Activated CD8-positive, alpha-beta memory T cell treated with anti-CD3 and anti-CD28 coated beads, Interleukin-2, amount 50 U/mL, for 24 hours (primary cell): ENCODE data around the gene RGS19.

Source experiments
- DNase-seq: peaks from one replicate; pipeline ENCODE4 v3.0.0-alpha.2; 2020; ENCODE audit errors: extremely low read depth

The RGS19 gene

DNA sequence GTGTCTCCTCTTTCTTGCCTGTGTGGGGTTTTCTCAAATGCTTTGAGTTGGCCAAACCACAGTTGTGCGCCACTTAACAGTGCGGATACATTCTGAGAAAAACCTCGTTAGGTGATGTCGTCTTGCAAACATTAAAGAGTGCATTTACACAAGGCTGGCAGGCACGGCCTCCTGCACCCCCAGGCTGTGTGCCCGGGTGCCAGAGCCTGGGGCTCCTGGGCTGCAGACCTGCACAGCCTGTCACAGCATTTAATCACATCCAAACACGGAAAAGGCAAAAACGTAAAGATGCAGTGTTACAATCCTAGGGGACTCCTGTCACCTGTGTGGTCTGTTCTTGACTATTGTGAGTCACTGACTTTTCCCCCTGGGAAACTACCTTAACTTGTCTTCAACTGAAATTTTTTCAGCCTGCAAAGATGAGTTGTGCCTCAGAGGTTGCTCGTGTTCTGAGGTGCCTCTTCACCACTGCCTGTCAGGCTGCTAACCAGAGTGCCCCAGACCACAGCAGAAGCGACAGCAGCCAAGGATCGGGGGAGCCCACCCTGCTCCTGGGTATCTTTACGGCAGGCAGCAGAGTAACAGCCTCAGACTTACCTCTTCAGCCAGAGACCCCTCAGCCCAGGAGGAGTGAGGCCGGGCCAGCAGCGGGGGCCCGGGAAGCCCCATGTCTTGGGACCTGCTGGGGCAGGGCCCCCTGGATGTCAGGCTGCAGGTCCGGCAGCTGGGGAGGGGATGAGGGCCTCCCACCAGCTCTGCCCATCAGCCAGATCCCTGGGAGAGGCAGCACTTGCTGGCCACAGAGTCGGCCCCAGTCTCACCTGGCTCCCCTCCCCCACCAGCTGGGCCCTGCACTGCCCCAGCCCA lies 44.0 kb downstream of the RGS19 start:
- no peak for DNase-seq

DNA sequence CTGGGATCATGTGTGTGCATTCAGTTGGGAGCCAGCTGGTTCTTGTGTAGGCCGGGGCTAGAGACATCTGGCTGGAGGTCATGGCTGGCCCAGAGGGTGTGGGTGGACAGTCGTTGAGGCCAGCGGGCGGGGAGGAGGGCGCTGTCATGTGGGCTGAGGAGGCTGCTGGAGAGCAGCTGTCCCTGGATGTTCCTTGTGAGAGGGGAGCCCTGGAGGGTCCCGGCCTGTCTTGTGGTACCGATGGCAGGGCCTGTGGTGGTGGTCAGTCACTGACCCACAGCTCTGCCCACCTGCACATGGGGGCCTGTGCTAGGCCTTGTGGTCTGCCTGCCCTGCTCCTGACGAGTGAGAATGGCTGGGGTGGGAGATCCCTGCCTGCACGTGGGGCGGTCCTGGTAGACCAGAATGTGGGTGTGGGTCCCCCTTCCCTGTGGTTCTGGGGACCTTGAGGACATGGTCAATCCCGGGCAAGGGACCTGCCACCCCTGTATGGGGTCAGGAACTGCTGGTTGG lies 45.3 kb downstream of the RGS19 start:
- DNase-seq = no peak

DNA sequence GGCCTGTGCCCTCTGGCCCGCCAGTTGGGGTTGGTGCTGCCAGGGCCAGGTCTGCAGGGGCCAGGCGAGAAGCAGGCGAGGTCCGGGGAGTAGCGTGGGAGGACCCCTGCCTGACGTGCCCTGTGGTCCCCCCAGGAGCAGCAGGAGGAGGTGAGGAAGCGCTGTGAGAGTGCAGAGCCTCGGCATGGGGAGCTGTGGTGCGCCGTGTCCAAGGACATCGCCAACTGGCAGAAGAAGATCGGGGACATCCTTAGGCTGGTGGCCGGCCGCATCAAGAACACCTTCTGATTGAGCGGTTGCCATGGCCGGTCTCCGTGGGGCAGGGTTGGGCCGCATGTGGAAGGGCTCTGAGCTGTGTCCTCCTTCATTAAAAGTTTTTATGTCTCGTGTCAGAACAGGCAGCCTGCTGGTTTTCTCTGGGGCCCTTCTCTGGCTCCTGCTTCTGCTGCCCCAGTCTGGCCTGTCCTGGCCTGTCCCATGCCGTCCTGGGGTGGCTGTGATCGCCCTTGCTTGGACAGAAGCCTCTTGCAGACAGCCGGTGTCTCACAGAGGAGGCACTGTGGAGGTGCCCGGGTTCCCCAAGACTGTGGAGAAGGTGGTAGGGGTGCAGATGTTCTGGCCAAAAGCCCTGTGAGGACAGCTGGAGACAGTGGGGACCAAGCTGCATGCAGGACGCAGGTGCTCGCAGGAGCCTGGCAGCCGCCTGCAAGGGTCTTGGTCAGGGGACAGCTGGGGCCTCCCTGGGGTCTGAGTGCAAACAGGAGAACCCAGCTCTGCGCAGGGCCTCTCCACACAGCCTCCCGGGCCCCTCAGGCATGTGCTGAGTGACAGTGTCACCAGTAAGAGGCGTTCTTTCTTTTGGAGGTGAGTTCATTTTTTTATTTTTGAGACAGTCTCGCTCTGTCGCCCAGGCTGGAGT lies 46.4 kb downstream of the RGS19 start:
- DNase-seq = no peak

DNA sequence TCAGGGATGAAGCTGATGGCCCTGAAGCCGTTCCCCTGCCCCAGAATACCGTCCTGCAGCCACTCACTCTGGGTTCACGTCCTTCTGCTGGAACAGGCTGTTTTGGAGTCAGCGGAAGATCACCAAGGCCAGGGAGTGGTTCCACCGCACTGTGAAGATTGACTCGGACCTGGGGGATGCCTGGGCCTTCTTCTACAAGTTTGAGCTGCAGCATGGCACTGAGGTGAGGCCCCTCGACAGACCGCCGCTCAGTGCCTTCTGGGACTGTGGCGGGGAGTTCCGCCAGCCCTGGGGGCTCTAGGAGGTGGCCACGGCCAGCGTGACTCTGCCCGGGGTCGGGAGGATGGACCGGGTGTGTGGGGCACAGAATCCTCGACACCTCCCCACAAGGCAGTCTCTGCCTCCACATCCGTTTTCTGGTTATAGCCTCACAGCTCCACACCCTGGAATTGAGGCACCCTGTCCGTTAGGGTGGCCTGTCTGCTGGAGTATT lies 47.5 kb downstream of the RGS19 start:
- DNase-seq = no peak

DNA sequence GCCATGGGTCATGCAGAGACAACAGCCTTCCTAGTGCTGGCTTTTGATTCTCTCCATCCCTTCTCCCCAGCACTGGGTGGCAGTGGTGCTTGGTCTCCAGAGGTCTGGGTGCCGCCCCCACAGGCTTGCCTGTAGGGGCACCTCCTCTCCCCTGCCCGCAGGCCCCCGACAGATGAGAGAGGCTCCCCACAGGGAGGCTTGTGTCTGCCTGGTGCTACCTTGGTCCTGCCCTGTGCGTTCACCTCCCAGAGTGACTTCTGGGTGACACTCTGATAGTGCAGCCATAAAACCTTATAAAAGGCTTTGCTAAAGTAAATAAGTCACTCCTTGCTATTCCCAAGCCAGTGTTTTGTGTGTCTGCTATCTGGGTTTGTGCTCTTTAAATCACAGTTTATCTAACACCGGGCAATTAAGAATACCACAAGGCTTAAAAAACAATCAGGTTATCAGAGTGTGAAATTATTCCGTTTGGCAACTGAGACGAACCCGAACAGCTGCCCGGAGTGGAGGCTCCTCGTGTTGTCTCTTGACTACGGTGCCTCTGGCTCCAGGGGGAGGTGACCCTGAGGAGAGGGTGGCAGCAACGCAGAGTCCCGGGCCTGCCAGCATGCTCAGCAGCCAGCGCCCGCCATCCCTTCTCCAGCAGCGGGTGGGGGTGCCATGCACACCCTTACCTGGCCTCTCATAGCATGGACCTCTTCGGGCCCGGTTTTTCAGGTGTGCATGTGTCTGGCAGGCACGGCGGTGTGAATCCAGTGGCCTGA lies 48.8 kb downstream of the RGS19 start:
- no peak for DNase-seq

DNA sequence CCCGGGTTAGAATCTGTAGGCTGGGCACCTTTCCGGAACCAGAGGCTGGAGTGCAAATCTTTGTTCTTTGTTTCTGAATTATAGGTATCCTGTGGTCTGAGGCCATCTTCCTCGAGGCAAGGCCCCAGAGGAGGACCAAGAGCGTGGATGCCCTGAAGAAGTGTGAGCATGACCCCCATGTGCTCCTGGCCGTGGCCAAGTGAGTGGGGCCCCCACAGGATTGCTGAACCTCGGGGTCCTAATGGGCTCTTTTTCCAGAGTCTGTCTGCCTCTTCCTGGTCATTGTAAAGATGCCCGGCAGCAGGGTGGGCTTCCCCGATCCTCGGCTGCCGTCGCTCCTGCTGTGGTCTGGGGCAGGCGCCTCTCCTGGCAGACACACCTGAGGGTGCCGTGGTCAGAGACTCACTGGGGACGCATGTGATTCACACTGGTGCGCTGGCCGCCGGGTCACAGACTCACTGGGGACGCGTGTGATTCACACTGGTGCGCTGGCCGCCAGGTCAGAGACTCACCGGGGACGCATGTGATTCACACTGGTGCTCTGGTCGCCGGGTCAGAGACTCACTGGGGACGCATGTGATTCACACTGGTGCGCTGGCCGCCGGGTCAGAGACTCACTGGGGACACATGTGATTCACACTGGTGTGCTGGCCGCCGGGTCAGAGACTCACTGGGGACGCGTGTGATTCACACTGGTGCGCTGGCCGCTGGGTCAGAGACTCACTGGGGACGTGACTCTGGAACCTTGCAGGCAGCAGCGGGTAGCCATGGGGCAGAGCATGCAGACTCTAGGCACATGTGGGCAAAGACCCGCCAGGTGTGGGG lies 49.8 kb downstream of the RGS19 start:
- no peak for DNase-seq

DNA sequence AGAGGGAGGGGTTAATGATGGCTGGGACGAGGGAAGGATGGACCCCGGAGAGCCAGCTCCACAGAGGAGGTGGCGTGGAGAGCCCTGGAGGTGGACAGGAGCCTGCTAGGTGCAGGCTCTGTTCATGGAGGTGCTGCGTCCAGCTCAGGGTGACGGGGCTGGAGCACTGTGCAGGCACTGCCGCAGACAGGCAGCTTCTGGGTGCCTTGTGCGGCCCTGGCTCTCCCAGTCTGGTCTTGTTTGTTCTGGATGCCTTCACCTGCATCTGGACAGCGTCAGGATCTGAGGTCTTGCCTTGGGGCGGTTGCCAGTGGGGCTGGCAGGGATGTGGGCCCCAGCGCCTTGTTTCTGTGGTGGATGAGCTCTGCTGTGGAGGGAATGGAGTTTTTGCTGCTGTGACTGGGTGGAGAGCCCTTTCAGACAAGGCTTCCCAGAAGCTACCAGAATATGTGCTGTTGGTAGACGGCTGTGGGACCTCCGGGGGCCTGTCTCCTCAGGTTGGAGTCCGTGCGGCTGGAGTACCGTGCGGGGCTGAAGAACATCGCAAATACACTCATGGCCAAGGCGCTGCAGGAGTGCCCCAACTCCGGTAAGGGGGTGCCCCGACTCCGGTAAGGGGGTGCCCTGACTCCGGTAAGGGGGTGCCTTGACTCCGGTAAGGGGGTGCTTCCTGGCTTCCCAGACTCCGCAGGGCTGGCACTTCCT lies 51.2 kb downstream of the RGS19 start:
- no peak for DNase-seq

DNA sequence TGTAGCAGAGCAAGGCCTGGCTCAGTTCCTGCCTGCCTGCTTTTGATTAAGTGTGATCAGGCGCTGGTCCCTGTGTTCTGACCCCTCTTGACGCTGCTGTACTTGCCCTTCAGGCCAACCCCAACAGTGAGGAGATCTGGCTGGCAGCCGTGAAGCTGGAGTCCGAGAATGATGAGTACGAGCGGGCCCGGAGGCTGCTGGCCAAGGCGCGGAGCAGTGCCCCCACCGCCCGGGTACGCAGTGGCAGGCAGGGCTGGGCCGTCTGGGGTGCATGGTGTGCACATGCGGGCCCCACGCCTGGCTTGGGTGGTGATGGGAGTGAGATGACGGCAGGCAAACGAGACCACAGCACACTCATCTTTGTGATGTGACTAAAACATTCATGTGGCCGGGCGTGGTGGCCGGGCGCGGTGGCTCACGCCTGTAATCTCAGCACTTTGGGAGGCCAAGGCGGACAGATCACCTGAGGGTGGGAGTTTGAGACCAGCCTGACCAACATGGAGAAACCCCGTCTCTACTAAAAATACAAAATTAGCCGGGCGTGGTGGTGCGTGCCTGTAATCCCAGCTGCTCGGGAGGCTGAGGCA lies 53.4 kb downstream of the RGS19 start:
- DNase-seq = no peak

DNA sequence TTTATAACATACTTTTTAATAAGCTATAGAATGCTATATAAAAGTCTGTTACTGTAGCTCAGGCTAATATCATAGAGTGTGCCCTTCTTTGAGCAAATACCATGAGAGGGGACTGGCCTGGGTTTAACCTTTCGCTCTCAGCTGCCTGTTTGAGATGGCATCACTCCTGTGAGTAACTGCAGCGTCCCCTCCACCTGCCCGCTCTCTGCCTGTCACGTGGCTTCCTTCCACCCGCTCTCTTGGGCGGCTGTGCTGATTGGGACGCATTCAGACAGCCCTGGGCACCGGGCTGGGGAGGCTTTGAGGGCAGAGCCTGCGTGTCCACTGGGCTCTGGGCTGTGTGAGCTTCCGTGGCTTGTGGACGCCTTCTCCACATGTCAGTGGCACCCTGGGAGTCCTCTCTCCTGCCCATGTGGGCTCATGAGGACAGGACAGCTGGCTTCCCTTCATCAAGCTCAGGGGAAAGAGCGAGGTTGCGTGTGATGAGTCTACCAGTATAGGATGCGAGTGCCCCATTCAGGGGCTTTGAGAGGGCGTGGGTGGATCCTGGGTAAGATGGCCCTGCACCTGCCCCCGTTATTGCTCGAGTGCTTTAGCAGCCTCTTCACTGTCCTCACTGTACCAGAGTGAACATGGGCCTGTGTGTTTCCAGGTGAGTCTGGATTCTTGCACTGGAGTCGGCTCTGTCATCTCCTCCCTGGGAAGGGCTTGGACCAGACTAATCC lies 54.1 kb downstream of the RGS19 start:
- no peak for DNase-seq

DNA sequence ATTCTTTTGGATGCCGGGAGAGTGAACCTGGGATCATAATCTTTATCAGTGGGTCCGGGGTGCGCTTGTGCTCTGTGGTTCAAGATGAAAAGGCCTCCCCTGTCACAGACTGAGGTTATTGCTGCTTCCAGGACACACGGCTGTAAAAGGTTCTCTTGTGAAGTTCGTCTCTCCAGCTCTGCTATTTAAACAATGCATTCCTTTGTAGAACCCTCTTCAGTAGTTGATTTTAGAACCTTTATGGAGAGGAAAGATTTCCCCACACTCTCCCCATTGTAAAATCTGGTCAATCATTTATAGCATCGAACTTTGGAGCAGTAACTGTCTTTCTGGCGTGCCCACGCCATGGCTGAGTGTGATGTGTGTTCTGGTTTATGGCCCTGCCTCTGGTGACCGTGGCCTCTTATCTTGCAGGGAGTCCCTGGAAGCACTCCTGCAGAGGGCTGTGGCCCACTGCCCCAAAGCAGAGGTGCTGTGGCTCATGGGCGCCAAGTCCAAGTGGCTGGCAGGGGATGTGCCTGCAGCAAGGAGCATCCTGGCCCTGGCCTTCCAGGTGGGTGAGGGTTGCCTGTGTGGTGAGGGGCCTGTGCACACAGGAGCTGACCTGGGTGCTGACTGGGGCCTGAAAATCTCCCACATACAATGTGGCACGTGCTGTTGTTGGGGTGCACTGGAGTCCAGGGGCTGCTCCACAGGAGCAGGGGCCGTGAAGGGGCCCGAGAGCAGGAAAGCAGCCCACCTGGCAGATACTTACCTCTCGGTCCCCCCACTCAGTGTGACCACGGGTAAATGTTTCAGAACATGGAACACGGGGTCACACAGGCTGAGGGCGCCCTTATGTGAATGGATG lies 55.0 kb downstream of the RGS19 start:
- DNase-seq = no peak

DNA sequence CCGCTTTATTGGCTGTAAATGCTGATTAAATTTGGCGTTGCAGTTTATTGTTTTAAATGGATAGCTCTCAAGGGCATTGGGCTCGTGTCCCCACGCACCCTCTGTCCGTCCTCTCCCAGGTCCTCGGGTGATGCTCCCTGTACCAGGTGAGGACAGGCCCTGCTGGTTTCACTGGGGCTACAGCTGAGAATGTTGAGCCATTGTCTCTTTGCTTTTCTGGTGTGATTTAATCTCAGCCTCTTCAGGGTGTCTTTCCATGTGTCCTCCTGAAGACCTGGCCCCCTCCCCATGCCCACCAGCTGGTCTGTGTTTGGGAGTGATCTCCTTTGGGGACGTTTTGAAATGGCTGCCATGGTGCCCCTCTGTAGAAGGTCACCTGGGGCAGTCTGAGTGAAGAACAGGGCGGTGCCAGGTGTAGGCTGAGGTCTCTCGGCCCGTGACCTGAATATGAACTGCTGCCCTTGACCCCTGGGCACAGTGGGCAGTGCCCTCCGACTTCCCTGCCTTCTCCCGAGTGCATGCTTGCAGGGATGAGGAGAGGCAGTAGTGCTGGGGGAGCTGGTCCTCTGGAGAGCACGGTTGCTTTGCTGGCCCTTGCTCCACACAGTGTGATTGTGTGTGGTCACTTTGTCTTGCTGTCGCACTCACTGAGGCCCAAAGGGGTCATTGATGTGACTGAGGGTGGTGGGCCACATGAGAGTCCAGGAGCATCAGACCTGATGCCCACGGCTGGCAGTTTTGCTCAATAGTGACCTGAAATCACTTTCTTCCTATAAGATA lies 55.8 kb downstream of the RGS19 start:
- DNase-seq = no peak
